A204.1 (cell line): ENCODE data around the gene CPED1.

Source experiments
- FAIRE-seq: peaks from 2 replicates; lab custom pipeline; 2012; peaks lifted over from hg19 to GRCh38; lab: Jason Lieb, UNC

CPED1 gene

DNA sequence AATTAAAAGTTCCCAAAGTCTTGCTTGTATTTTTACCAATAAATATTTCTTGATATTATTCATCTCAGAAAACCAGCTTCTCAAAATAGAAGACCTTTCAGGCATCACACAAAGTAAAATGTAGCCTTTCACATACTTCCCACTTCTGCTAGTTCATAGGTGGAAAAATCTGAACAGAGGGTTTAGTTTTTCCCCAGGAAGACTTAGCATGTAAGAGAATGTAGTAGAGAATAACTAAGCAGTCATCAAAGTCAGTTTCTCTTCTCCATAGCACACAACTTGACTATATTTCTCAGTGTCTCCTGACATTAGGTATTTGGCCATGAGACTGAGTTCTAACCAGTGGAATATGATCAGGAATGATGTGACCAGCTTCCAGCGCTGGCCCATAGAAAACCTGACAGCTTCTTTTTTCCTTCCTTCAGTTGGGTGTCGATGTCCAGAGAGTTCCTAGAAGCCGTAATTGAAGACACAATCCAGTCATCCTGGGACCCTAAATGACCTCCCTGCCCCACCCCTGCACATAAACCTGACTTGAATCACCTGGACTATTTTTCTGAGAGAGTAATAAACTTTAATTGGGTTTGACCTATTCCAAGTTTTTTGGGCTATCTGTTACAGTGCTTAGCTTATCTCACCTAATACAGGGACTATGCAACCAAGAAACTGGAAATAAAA lies 272.8 kb downstream of the CPED1 start:
- no peak for FAIRE-seq

DNA sequence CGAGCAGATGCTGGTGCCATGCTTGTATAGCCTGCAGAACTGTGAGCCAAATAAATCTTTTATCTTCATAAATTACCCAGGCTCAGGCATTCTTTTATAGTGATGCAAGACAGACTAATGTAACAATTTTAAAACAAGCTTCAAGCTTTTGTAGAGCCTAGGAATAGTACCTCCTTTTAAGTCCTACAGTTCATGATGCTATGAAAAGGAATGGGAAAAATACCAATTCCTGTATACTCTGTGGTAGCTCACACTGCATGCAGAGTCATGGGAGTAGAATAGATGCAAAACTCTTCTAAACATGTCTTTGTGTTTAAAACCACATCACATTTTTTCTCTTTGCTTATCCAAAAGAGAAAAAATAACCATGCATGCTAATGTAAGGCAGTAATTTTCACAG lies 273.7 kb downstream of the CPED1 start:
- FAIRE-seq, result no peak

DNA sequence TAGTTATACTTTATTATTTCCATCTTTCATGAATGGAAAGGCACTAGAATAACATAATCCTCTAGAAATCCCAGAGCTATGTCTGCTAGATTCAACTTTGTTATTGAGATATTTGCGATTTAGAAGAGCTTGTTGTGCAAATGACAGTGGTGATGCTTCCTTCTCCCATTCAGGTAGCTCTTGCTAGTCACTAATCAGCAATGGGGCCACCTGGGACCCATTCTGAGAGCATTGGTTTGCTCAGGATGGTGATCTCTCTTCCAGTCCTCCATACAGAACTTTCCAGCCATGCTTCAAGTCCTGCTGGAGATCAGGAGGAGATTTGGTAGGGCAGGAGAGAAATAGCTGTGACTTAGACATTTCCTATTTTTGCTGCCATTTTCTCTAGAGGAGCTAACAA lies 274.5 kb downstream of the CPED1 start:
- FAIRE-seq, result no peak

DNA sequence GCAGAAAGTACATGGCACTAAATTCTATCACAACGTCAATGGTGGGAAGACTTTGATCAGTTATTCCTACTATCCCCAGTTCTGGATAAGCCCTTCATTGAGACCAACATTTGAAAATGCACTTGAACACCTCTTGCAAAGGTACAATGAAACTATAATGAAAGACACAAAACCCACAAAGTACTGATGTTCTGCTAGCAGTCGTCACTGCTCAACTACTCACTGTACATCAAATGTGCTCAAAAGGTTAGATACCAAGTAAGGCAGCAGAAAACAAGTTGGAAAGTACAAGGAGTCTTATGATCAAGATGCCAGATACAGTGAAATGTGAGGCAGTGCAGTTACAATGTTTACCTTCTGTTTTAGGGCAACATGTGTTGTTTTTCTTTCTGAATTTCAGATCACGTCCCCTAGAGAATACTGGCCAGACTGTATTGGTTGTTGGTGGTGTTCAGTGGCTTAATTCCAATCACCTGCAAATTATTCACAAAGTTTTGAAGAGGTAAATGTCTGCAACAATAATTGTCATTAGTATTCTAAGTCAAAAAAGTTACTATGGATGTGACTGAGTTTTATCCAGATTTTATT lies 277.9 kb downstream of the CPED1 start:
- no peak for FAIRE-seq

GRCh38 chr7:121267612-121268011 lies 279.1 kb downstream of the CPED1 start:
- FAIRE-seq, result no peak

DNA sequence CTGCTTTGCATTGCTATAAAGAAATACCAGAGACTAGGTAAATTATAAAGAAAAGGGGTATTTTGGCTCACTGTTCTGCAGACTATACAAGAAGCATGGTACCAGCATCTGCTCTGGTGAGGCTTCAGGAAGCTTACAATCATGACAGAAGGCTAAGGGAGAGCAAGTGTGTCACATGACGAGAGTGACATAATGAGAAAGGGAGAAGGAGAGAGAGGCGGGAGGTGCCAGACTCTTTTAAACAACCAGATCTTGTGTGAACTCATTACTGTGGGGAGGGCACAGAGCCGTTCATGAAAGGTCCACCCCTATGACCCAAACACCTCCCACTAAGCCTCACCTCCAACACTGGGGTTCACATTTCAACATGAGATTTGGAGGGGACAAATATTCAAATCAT lies 281.3 kb downstream of the CPED1 start:
- no peak for FAIRE-seq

GRCh38 chr7:121271098-121271497 lies 282.6 kb downstream of the CPED1 start:
- FAIRE-seq, result no peak

- FAIRE-seq, result no peak
Measured at GRCh38 chr7:121271916-121272315, 283.4 kb downstream of the CPED1 start.

- no peak for FAIRE-seq
Measured at GRCh38 chr7:121272676-121273075, 284.2 kb downstream of the CPED1 start.

- FAIRE-seq, result no peak
Measured at GRCh38 chr7:121273467-121274167, 285.1 kb downstream of the CPED1 start.

DNA sequence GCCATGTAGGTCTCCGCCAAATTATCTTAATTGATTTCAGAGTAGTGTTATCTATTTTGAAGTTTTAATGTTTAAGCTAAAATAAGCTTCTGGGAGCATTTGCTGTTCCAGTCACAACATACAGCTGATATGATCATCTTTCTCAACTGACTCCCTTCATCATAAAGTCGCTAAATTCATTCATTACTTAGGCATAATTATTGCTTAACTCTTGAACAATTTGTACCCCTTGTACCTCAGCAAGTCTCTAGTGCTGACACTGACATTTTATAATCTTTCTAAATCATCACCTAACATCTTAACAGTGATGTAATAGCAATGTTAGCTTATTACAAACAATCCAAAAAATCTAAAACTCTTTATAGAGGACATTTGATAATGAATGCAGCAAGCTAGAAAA lies 286.0 kb downstream of the CPED1 start:
- FAIRE-seq, result no peak

DNA sequence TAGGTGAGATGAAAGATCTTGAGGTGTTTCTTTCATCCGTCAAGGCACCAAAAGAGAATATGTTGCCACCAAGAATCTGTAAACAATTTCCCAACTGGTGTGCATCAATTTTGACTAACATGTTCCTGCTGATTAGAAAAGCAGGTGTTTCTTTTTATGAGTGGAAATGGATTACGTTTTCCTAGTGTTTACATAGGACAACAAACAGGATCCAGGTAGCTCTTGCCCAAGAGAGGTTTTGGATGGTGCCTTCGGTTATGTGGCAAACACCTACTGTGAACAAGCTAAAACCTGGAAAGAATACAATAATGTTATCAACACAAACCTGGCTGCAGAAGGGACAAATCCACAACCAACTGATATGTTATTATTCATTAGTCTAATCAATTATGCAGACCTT lies 286.7 kb downstream of the CPED1 start:
- no peak for FAIRE-seq

- FAIRE-seq, result no peak
Measured at GRCh38 chr7:121276313-121276712, 287.8 kb downstream of the CPED1 start.

DNA sequence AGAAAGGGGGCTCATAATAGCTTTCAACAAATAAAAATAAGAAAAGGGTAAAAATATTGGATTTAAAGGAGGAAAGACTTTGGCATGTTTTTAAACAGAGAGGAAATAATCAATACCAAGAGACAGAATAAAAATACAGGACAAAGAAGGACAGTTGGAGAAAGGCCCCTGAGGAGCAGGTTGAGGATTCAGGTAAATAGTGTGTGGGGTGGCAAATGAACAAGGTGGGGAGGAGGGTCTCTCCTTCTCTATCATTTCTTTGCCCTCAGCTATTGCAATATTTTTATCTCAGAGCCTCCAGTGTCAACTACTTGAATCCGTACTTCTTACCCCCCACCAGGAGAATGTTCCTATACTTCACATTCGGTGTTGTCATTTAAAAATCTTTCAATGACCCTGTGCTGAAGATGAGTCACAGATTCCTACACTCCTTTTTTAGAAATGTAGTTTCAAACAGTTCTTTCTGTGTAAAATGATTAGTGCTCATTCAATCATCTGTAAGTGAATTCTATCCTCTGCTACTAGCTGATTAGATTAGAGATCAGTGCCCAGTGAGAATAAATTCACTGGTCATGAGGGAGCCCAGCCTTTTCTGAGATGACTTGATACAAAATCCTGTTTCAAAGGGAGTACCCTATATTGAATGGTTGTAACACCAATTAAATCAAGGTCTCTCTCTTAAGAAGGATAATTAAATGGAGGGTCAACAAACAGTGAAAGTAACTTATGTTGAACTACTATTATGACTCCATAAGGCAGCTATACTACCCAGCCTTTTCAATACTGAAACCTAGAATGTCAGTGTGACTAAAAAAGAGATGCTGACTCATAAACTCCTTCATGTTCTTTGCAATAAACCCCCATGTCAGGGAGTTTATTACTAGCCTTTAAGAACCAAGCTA lies 289.9 kb downstream of the CPED1 start:
- FAIRE-seq, result no peak

DNA sequence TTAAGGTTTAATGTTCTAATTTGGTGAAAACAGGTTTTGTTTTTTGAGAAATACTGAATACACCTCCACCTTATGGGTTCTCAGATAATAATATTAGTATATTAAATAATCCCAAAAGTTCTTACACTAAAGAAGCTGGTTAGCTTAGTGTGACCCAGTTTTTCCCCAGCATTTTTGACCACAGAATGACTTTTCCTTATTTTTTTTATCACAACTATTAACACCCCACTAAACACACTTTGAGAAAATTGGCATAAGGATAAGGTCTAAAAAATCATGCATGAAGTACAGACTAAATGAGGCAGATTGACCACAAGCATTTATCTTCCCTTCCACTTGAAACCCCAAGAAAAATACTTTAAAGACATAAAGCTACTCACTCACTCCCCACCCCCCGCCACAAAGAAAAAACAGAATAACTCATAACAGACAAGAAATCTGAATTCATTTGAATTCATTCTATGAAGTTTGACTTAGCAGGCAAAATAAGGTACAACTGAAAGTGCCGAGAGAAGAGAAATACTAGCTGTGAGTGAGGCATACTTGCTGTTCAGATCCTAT lies 290.6 kb downstream of the CPED1 start:
- FAIRE-seq, result no peak

GRCh38 chr7:121279822-121280221 lies 291.3 kb downstream of the CPED1 start:
- no peak for FAIRE-seq

DNA sequence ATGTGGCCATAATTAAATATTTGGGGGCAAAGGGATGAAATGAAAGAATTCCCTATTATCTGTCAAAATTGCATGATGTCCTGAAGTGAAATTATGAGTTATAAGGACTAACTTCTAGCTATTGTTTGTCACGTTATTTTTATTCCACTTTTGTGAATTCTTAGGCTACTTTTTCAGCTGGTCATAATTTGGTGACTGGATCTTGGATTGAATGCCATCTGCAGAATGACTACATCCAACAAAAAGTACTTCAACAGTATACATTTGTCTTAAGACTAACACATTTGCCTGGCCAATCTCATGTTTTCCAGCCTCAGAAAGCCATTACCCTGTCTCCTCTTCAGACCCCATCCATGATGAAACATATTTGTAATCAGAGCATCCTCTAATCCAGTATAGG lies 292.1 kb downstream of the CPED1 start:
- no peak for FAIRE-seq

- no peak for FAIRE-seq
Measured at GRCh38 chr7:121282129-121282528, 293.6 kb downstream of the CPED1 start.

- FAIRE-seq, result no peak
Measured at GRCh38 chr7:121285066-121285667, 296.7 kb downstream of the CPED1 start.

DNA sequence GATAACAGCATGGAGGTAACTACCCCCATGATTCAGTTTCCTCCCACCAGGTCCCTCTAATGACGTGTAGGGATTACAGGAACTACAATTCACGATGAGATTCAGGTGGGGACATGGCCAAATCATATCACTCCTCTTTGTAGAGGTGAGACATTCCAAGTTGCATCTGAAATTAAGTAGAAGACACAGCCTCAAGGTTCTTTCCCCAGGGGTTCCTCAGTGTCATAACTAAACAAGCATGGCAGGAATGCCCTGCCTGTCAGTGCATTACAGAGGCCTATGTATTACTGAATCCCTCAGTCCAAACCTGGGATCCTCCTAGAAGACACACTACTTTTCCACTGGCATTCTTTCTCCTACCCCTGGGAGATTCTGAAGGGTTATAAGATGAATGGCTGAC lies 297.7 kb downstream of the CPED1 start:
- FAIRE-seq, result no peak

- FAIRE-seq, result no peak
Measured at GRCh38 chr7:121286742-121287734, 298.5 kb downstream of the CPED1 start.
